Measurements from ENCODE around the gene ZNF280D.

DNA sequence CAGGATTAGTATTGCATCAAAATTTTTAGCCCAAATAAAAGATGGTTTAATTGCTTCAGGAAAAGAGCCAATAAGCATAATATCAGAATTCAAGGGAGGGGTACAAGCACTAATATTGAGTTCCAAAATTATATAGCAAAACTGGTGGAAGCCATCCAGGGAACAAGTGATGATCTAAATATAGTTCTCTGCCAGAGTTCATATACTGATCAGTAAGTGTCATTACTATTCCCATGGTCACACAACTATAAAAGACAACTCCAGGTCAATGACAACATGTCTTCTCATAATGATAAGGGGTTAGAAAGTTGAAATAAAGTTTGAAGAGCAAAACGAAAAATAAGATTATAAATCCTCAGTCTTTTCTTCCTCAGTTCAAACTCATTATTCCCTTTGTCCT lies 57.4 kb downstream of the ZNF280D start:
- TF ChIP-seq CTCF (IDR thresholded peaks at IDR 0.05) (no peak), POLR2A (IDR thresholded peaks at IDR 0.05) (no peak)

All from adrenal gland (tissue), 5 donors.